C4-2B (cell line): ENCODE measurements around the gene SMG6.

Experiments
- ZFX ChIP-seq: fragments of 450-650 bp; IDR thresholded peaks from 2 replicates; pipeline ENCODE4 v1.6.1; 2017
- TF ChIP-seq, protein P1 (sequence below): fragments of 450-650 bp; conservative IDR thresholded peaks from 2 replicates; pipeline ENCODE4 v1.5.1; 2017; ENCODE audit warnings: mild to moderate bottlenecking

DNA sequence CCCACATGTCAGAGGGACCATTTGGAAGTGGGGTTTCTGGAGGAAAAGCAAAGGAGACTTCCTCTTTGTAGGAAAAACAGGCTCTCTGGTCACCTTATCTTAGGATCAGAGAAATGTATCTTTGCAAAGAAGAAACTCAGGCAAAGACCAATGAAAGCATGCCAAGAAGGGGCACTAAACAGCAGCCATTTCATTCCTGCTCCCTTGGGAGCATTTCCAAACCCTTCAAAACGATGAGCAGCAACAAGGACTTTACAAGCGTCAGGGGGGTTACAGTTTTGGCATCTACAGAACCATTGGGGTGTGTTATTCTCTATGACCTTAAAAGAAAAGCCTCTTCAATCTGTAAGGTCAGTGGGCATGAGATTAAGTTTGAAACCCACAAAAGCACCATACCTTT, 122.8 kb downstream of the SMG6 start:
- TF ChIP-seq, protein P1, sequence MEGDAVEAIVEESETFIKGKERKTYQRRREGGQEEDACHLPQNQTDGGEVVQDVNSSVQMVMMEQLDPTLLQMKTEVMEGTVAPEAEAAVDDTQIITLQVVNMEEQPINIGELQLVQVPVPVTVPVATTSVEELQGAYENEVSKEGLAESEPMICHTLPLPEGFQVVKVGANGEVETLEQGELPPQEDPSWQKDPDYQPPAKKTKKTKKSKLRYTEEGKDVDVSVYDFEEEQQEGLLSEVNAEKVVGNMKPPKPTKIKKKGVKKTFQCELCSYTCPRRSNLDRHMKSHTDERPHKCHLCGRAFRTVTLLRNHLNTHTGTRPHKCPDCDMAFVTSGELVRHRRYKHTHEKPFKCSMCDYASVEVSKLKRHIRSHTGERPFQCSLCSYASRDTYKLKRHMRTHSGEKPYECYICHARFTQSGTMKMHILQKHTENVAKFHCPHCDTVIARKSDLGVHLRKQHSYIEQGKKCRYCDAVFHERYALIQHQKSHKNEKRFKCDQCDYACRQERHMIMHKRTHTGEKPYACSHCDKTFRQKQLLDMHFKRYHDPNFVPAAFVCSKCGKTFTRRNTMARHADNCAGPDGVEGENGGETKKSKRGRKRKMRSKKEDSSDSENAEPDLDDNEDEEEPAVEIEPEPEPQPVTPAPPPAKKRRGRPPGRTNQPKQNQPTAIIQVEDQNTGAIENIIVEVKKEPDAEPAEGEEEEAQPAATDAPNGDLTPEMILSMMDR = no peak
- TF ChIP-seq ZFX = no peak
